Amygdala (tissue), 56 donors: Measurements from ENCODE around the gene ASTL.
"Not testable (repeated sequence)": the region's sequence is repeated elsewhere in the genome, so short reads cannot be mapped to it uniquely, and the experiment has no call there.

ENCODE experiments used
- DNase-seq, 56 donors: peaks; one replicate each; lab custom pipeline; 2025; lab: John Stamatoyannopoulos, UW

Gene ASTL

GRCh38 chr2:96146881-96147592 is 8.7 kb upstream of the ASTL start:
- DNase-seq: no peak

GRCh38 chr2:96146153-96146880 is 8.0 kb upstream of the ASTL start:
- DNase-seq: peak in 11 of 56 donors; percentile 10 to 38 (median 24)

- no peak for DNase-seq
These were observed 7.5 kb upstream of the ASTL start for GRCh38 chr2:96145848-96146152.

- DNase-seq: peak in 38 of 56 donors; percentile 10 to 83 (median 57)
These were observed 6.9 kb upstream of the ASTL start, which contains the start of gene DUSP2 for GRCh38 chr2:96145036-96145847. DUSP2 (minus strand) TSS chr2:96145440; CDS start chr2:96145354, 86 bp downstream.

- DNase-seq: peak in 2 of 56 donors; percentile 35 to 39
These were observed 6.3 kb upstream of the ASTL start for GRCh38 chr2:96144481-96145035.

GRCh38 chr2:96143848-96144480 is 5.7 kb upstream of the ASTL start:
- peak in 3 of 56 donors; percentile 10 to 17 (median 16) for DNase-seq

GRCh38 chr2:96143231-96143847 is 5.0 kb upstream of the ASTL start:
- no peak for DNase-seq

GRCh38 chr2:96142217-96143113 is 4.2 kb upstream of the ASTL start:
- DNase-seq: no peak

- DNase-seq: not testable (repeated sequence)
These were observed 3.3 kb upstream of the ASTL start for GRCh38 chr2:96141624-96141967.

- no peak for DNase-seq
These were observed 2.8 kb upstream of the ASTL start for GRCh38 chr2:96140941-96141623.

- no peak for DNase-seq
These were observed 968 bp upstream of the ASTL start for GRCh38 chr2:96139181-96139758.

GRCh38 chr2:96137321-96138178 is 752 bp downstream of the ASTL start:
- DNase-seq: no peak

GRCh38 chr2:96136129-96136720 is 2.1 kb downstream of the ASTL start:
- DNase-seq: no peak

- DNase-seq: no peak
These were observed 2.7 kb downstream of the ASTL start for GRCh38 chr2:96135621-96136020.

- DNase-seq: no peak
These were observed 3.1 kb downstream of the ASTL start for GRCh38 chr2:96135171-96135570.

GRCh38 chr2:96134421-96134820 is 3.9 kb downstream of the ASTL start:
- no peak for DNase-seq
